ENCODE measurements around the gene SLAMF1.
A peak's percentile ranks its signal among the peaks of the same experiment; 100 is the strongest.

Gene SLAMF1

GRCh38 chr1:160623862-160624261 lies 23.0 kb downstream of the SLAMF1 start:
- no peak for DNase-seq

GRCh38 chr1:160623227-160623633 lies 23.6 kb downstream of the SLAMF1 start:
- DNase-seq: no peak

GRCh38 chr1:160622501-160623226 lies 24.2 kb downstream of the SLAMF1 start:
- DNase-seq: no peak

- DNase-seq: peak in 2 of 4 experiments; percentile 21 to 25
Measured at GRCh38 chr1:160621633-160622413, 25.0 kb downstream of the SLAMF1 start.

GRCh38 chr1:160620942-160621632 lies 25.8 kb downstream of the SLAMF1 start:
- no peak for DNase-seq

GRCh38 chr1:160619742-160620277 lies 27.0 kb downstream of the SLAMF1 start:
- DNase-seq: no peak

GRCh38 chr1:160618763-160619274 lies 28.0 kb downstream of the SLAMF1 start:
- DNase-seq: peak in 3 of 4 experiments; percentile 31 to 50 (median 39)

- DNase-seq: no peak
Measured at GRCh38 chr1:160618327-160618726, 28.5 kb downstream of the SLAMF1 start.

- no peak for DNase-seq
Measured at GRCh38 chr1:160615660-160616059, 31.2 kb downstream of the SLAMF1 start.

GRCh38 chr1:160614410-160614809 lies 32.4 kb downstream of the SLAMF1 start:
- DNase-seq: no peak

GRCh38 chr1:160612613-160613218 lies 34.1 kb downstream of the SLAMF1 start:
- no peak for DNase-seq

- DNase-seq: peak in 3 of 4 experiments; percentile 10 to 27 (median 14)
Measured at GRCh38 chr1:160610569-160611242, 36.1 kb downstream of the SLAMF1 start.

GRCh38 chr1:160608941-160609340 lies 37.9 kb downstream of the SLAMF1 start:
- DNase-seq: no peak

GRCh38 chr1:160608514-160608913 lies 38.3 kb downstream of the SLAMF1 start:
- DNase-seq: no peak

- DNase-seq: no peak
Measured at GRCh38 chr1:160608057-160608456, 38.8 kb downstream of the SLAMF1 start.

GRCh38 chr1:160607672-160608032 lies 39.2 kb downstream of the SLAMF1 start:
- DNase-seq: no peak

- DNase-seq: peak; percentile 76 to 92 (median 86)
Measured at GRCh38 chr1:160607011-160607671, 39.7 kb downstream of the SLAMF1 start.

- DNase-seq: no peak
Measured at GRCh38 chr1:160606611-160607010, 40.2 kb downstream of the SLAMF1 start.

GRCh38 chr1:160605792-160606479 lies 40.9 kb downstream of the SLAMF1 start:
- no peak for DNase-seq

- DNase-seq: peak in 1 of 4 experiments; percentile 22
Measured at GRCh38 chr1:160605205-160605604, 41.6 kb downstream of the SLAMF1 start.

- DNase-seq: no peak
Measured at GRCh38 chr1:160597705-160598104, 49.1 kb downstream of the SLAMF1 start.
